HepG2 (cell line): ENCODE measurements around the gene HINFP. TPM values are rescaled to one million over a fixed set of nuclear protein-coding genes. Genes with fewer than 3 reads are reported as not detected.

Source experiments
- ATF3 ChIP-seq: sonication (generic); formaldehyde crosslinking; IDR thresholded peaks from 2 replicates; pipeline ENCODE4 v1.4.0; 2020; ENCODE audit warnings: missing genetic modification reagents
- CENPBD1 ChIP-seq: sonication (generic); formaldehyde crosslinking; IDR thresholded peaks from 2 replicates; pipeline ENCODE4 v1.8.0; 2022; ENCODE audit warnings: missing genetic modification reagents, low read depth, mild to moderate bottlenecking, borderline replicate concordance
- CTCF ChIP-seq: sonication (generic); formaldehyde crosslinking; IDR thresholded peaks from 2 replicates; pipeline ENCODE4 v1.5.0; 2020; ENCODE audit warnings: mild to moderate bottlenecking, missing genetic modification reagents, moderate library complexity
- KLF12 ChIP-seq: sonication (generic); formaldehyde crosslinking; IDR thresholded peaks from 2 replicates; pipeline ENCODE4 v1.4.0; 2020; ENCODE audit warnings: missing genetic modification reagents, borderline replicate concordance
- MLX ChIP-seq: IDR thresholded peaks from 2 replicates; pipeline ENCODE4 v1.6.1; 2016
- MTERF4 ChIP-seq: sonication (generic); formaldehyde crosslinking; IDR thresholded peaks from 2 replicates; pipeline ENCODE4 v1.8.0; 2023; ENCODE audit warnings: mild to moderate bottlenecking, missing genetic modification reagents
- NFATC3 ChIP-seq: sonication (generic); formaldehyde crosslinking; IDR thresholded peaks from 2 replicates; pipeline ENCODE4 v1.5.1; 2020; ENCODE audit warnings: mild to moderate bottlenecking, missing genetic modification reagents
- NFYC ChIP-seq: IDR thresholded peaks from 2 replicates; pipeline ENCODE4 v1.6.1; 2016; ENCODE audit warnings: missing genetic modification reagents, missing compliant biosample characterization
- PRDM10 ChIP-seq: sonication (generic); formaldehyde crosslinking; IDR thresholded peaks from 2 replicates; pipeline ENCODE4 v1.4.0; 2020; ENCODE audit warnings: low read depth, missing genetic modification reagents
- SRF ChIP-seq: IDR thresholded peaks from 2 replicates; pipeline ENCODE4 v1.6.1; 2011; ENCODE audit warnings: mild to moderate bottlenecking, low read depth, low read length, moderate library complexity
- ZNF280D ChIP-seq: sonication (generic); formaldehyde crosslinking; IDR thresholded peaks from 2 replicates; pipeline ENCODE4 v1.5.1; 2020; ENCODE audit warnings: mild to moderate bottlenecking, missing genetic modification reagents
- ZNF512B ChIP-seq: sonication (generic); formaldehyde crosslinking; IDR thresholded peaks from 2 replicates; pipeline ENCODE4 v1.5.1; 2020; ENCODE audit warnings: missing genetic modification reagents, mild to moderate bottlenecking, borderline replicate concordance
- ZNF607 ChIP-seq: sonication (generic); formaldehyde crosslinking; IDR thresholded peaks from 2 replicates; pipeline ENCODE4 v1.5.1; 2020; ENCODE audit warnings: missing genetic modification reagents, mild to moderate bottlenecking, borderline replicate concordance
- polyA plus RNA-seq, 8 experiments: library from polyadenylated mRNA; depleted of rRNA in 3 of 8; stranded (reverse) in 7 of 8; unstranded in 1 of 8; fragments of >200 nt; fragmentation: Illumina TruSeq in 4 of 8; extraction: Trizol in 4 of 8; gene quantifications; 2 replicates each; pipeline versions ENCODE4 v1.2.1 to v1.2.3, GENCODE V29; 2011 to 2016; ENCODE audit warnings: low read depth in 4 of 8, missing spikeins in 1 of 8, mixed read lengths in 1 of 8; ENCODE audit not compliant: insufficient read depth in 1 of 8
- total RNA-seq, 5 experiments: library from RNA; depleted of rRNA; stranded (reverse); fragments of >200 nt; fragmentation: Illumina TruSeq; extraction: Trizol; gene quantifications; 2 replicates each; pipeline ENCODE4 v1.2.3, GENCODE V29; 2016; ENCODE audit warnings: low read depth in 1 of 5

HINFP gene
- total and polyA plus RNA-seq, 2 of the 13 experiments (the other 11 are each of a cell fraction or from before 2014, with no cell fraction given) = 15.1 to 21.4 TPM

GRCh38 chr11:119084663-119085436 is 36.5 kb upstream of the HINFP start, which contains the start of gene HMBS (continued):
- no peak for TF ChIP-seq MTERF4 (CRISPR knock-in tag)
- TF ChIP-seq ZNF280D (CRISPR knock-in tag) = no peak
- peak; percentile 29; the same call in 1 of the 2 replicates for TF ChIP-seq PRDM10 (CRISPR knock-in tag)
- no peak for TF ChIP-seq ATF3 (CRISPR knock-in tag)
- TF ChIP-seq NFYC = peak; percentile 84
- TF ChIP-seq NFATC3 (CRISPR knock-in tag) = peak; percentile 63; the same call in 1 of the 2 replicates
- no peak for TF ChIP-seq KLF12 (CRISPR knock-in tag)
- TF ChIP-seq ZNF607 (CRISPR knock-in tag) = peak; percentile 62; the same call in 1 of the 2 replicates
- TF ChIP-seq MLX (CRISPR knock-in tag) = no peak
- no peak for TF ChIP-seq SRF
- no peak for TF ChIP-seq CTCF
- TF ChIP-seq CENPBD1 = no peak
- TF ChIP-seq ZNF512B (CRISPR knock-in tag) = no peak
